Measurements from ENCODE around the gene MNX1.

- TF ChIP-seq EZH2 (IDR thresholded peaks at IDR 0.05; ENCODE audit: low read length, unreplicated experiment) (no peak), CTCF (conservative IDR thresholded peaks at IDR 0.05; ENCODE audit: low read depth, low read length) (no peak)
These were observed 2.6 kb upstream of the MNX1 start for GRCh38 chr7:157013101-157013500.

All from PC-3 (cell line).